Measurements from ENCODE around the gene ACTA2. TPM values are rescaled to one million over a fixed set of nuclear protein-coding genes. Genes with fewer than 3 reads are reported as not detected.

Gene ACTA2
- total RNA-seq, 4 donors from 2014 or later: 83.5 to 342 (median 142) TPM

DNA sequence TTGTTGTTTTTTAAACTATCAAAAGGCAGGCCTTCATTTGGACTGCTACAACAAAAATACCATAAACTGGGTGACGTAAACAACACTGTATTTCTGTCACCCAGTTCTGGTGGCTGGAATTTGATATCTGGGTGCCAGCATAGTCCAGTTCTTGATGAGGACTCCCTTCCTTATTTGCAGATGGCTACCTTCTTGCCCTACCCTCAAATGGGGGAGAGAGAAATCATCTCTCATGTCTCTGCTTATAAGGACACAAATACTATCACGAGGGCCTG, 25.2 kb downstream of the ACTA2 start:
- no peaks in the 10 kb centered on the region for H3K27me3 ChIP-seq
- H3K36me3 ChIP-seq: peaks cover 0 to 5% (median 0%) of the 10 kb centered on the region in 3 donors
- no peak overlapping the region for H3K4me3 ChIP-seq
- H3K27ac ChIP-seq: peak overlapping the region in 1 of 4 donors; percentile 58
- TF ChIP-seq, protein P1, sequence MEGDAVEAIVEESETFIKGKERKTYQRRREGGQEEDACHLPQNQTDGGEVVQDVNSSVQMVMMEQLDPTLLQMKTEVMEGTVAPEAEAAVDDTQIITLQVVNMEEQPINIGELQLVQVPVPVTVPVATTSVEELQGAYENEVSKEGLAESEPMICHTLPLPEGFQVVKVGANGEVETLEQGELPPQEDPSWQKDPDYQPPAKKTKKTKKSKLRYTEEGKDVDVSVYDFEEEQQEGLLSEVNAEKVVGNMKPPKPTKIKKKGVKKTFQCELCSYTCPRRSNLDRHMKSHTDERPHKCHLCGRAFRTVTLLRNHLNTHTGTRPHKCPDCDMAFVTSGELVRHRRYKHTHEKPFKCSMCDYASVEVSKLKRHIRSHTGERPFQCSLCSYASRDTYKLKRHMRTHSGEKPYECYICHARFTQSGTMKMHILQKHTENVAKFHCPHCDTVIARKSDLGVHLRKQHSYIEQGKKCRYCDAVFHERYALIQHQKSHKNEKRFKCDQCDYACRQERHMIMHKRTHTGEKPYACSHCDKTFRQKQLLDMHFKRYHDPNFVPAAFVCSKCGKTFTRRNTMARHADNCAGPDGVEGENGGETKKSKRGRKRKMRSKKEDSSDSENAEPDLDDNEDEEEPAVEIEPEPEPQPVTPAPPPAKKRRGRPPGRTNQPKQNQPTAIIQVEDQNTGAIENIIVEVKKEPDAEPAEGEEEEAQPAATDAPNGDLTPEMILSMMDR (IDR thresholded peaks at IDR 0.05): no peak
- TF ChIP-seq POLR2A (IDR thresholded peaks at IDR 0.05): no peak
- H3K9me3 ChIP-seq: no peaks in the 10 kb centered on the region
- no peaks in the 10 kb centered on the region for H3K4me1 ChIP-seq
- DNase-seq: no peak

DNA sequence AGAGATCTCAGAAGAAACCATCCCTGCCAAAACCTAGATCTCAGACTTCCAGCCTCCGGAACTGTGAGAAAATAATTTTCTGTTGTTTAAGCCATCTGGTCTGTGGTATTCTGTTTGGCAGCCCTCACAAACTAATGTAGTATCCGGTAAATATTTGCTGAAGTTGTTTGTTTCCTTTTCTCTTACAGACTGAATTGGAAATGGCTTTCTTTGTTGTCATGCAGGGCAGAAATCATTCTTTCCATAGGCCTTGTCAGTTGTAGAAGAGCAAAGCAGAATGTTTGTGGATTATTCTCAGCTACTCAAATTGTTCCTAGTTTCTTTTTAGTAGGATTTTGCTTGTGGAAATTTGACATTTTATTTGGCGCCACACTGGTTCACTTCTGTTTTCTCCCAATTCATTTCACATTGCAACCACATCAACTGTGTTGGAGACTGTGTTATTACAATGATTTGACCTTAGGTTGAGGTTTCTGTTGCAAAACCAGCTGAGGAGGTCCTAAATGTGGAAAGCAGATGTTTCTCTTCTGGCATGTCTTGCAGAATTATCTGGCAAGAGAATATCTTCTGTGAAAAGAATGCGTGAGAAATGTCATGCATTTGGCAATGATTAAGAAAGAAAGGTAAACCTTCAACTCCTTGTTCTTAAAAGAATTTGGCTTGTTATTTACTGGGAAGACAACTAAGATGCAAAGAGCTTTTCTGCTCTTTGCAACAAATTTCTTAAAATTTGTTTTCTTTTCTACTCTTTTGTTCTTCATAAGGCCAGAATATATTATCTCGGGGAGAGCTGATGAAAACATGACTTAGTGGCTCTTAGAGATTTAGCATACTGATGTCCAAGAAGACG, 25.8 kb downstream of the ACTA2 start:
- H3K4me3 ChIP-seq: no peak overlapping the region
- no peak for TF ChIP-seq POLR2A (IDR thresholded peaks at IDR 0.05)
- TF ChIP-seq, protein P1 (IDR thresholded peaks at IDR 0.05): no peak

DNA sequence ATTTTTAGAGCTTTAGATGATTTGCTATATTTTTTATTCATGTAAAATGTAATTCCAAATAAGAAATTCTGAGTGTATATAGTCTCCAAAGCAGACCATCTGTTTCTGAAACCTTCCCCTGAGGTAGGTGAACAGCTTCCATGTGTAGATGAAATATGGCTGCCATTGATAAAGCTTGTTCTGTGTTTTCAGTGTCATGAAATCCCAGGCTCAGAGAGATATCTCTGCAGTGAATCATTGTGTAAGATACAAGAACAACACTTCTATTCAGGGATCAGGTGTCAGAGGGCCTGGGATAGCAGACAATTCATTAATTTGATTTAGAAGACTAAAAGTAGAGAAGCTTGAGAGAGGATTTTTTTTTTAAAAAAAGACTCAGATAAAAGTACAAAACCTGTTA, 29.1 kb downstream of the ACTA2 start:
- Histone ChIP-seq H3K4me1 (no peaks in the 10 kb centered on the region), H3K9me3 (no peaks in the 10 kb centered on the region), H3K27ac (no peak overlapping the region), H3K27me3 (no peaks in the 10 kb centered on the region), H3K4me3 (no peak overlapping the region), H3K36me3 (peaks cover 0 to 5% (median 0%) of the 10 kb centered on the region in 3 donors)
- DNase-seq: no peak
- TF ChIP-seq, protein P1 (IDR thresholded peaks at IDR 0.05): no peak
- no peak for TF ChIP-seq POLR2A (IDR thresholded peaks at IDR 0.05)

More for the DNA sequence above, 25.8 kb downstream of the ACTA2 start:
- no peak for DNase-seq
- no peaks in the 10 kb centered on the region for H3K4me1 ChIP-seq
- H3K27me3 ChIP-seq: no peaks in the 10 kb centered on the region
- H3K36me3 ChIP-seq: peaks cover 0 to 5% (median 0%) of the 10 kb centered on the region in 3 donors
- peak overlapping the region in 2 of 4 donors; percentile 1 to 58 for H3K27ac ChIP-seq
- no peaks in the 10 kb centered on the region for H3K9me3 ChIP-seq

DNA sequence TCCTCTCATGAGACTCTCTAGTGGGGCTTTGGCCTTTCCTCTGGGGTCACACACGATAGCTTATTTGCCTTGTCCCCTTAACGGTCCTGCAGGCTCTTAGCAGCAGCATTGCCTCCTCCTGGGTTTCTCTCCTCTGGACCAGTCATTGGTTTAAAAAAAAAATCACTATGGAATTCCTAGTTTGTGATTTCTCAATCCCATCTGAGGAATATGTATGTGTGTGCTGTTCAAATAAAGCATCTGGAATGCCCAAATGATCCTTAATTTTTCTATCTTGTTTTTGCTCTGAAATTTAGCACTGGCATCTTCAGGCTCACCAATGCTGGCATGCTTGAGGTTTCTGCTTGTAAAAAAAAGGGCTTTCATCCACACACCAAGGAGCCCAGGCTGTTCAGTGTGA, 30.5 kb downstream of the ACTA2 start:
- no peaks in the 10 kb centered on the region for H3K4me1 ChIP-seq
- H3K27ac ChIP-seq: no peak overlapping the region
- no peak for DNase-seq
- no peaks in the 10 kb centered on the region for H3K9me3 ChIP-seq
- peaks cover 0 to 12% (median 0%) of the 10 kb centered on the region in 3 donors for H3K36me3 ChIP-seq
- no peaks in the 10 kb centered on the region for H3K27me3 ChIP-seq
- TF ChIP-seq POLR2A (IDR thresholded peaks at IDR 0.05): no peak
- TF ChIP-seq, protein P1 (IDR thresholded peaks at IDR 0.05): no peak
- no peak overlapping the region for H3K4me3 ChIP-seq

DNA sequence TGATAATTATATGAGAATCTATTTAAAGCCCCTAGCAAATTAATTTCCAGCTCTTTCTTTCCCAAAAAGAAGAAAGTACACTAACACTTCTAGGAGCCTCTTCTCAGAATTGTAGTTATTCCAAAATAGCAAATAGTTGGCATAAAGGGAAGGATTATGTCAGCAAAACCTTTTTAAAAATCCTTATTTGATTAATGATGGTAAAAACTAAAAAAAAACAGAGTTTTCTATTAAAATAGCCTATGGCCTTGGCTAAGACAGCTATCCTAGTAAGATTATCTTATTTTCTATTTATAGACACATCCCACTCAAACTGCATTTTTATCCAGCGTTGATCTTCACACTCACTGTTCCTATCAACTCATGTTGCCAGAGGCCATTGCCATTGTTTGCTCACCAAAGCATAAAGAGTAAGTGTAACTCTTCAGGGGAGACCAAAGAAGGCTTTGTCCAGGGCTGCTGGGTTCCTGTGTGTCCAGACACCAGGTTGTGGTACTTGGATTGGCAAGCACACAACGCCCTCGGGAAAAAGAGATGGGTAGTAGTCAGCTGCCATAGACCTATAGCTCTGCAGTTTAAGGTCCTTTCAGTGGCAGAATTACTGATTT, 31.5 kb downstream of the ACTA2 start:
- no peak for DNase-seq
- Histone ChIP-seq H3K27me3 (no peaks in the 10 kb centered on the region), H3K4me1 (no peaks in the 10 kb centered on the region), H3K36me3 (peaks cover 0 to 12% (median 0%) of the 10 kb centered on the region in 3 donors), H3K27ac (no peak overlapping the region), H3K9me3 (no peaks in the 10 kb centered on the region), H3K4me3 (no peak overlapping the region)
- no peak for TF ChIP-seq POLR2A (IDR thresholded peaks at IDR 0.05)
- TF ChIP-seq, protein P1 (IDR thresholded peaks at IDR 0.05): no peak

Measured in Peyer's patch (tissue), 4 donors.